Spleen (tissue), 11 donors: Measurements from ENCODE around the gene ACER3. TPM values are rescaled to one million over a fixed set of nuclear protein-coding genes. Genes with fewer than 3 reads are reported as not detected.

Experiments used
- DNase-seq: peaks from one replicate; pipeline ENCODE4 v3.0.0-alpha.2; 2020
- H3K27ac ChIP-seq, 8 donors: fragments of 200-600 bp; sonication (generic) in 7 of 8; 1 replicate in 4 of 8; 2 replicates in 4 of 8; pipeline versions ENCODE4 v1.5.0 to v1.8.0; 2016 to 2021; ENCODE audit warnings: inconsistent platforms in 4 of 8, mild to moderate bottlenecking in 4 of 8, moderate library complexity in 1 of 8
- H3K27me3 ChIP-seq, 7 donors: fragments of 200-600 bp; sonication (generic) in 6 of 7; replicated peaks in 1 of 7; 1 replicate in 4 of 7; 2 replicates in 3 of 7; pipeline versions ENCODE4 v1.5.0 to v1.8.0; 2016 to 2021; ENCODE audit warnings: inconsistent platforms in 3 of 7, mild to moderate bottlenecking in 1 of 7
- H3K36me3 ChIP-seq, 6 donors: fragments of 200-600 bp; sonication (generic) in 5 of 6; 1 replicate in 4 of 6; 2 replicates in 2 of 6; pipeline versions ENCODE4 v1.5.0 to v1.8.0; 2016 to 2021; ENCODE audit warnings: inconsistent platforms in 2 of 6
- H3K4me1 ChIP-seq, 6 donors: fragments of 200-600 bp; sonication (generic) in 5 of 6; 1 replicate in 3 of 6; 2 replicates in 3 of 6; pipeline versions ENCODE4 v1.5.0 to v1.8.0; 2016 to 2021; ENCODE audit warnings: inconsistent platforms in 3 of 6
- H3K4me3 ChIP-seq, 8 donors: fragments of 200-600 bp; sonication (generic) in 7 of 8; 1 replicate in 4 of 8; 2 replicates in 4 of 8; pipeline versions ENCODE4 v1.5.0 to v1.8.0; 2016 to 2021; ENCODE audit warnings: inconsistent platforms in 4 of 8, mild to moderate bottlenecking in 4 of 8, moderate library complexity in 2 of 8
- H3K9me3 ChIP-seq, 8 donors: fragments of 200-600 bp; sonication (generic) in 7 of 8; 1 replicate in 4 of 8; 2 replicates in 4 of 8; pipeline versions ENCODE4 v1.5.0 to v1.8.0; 2016 to 2021; ENCODE audit warnings: inconsistent platforms in 4 of 8
- CTCF ChIP-seq, 11 experiments: fragments of 200-600 bp in 7 of 11; fragments of 450-650 bp in 4 of 11; sonication (generic) in 4 of 11; IDR thresholded peaks in 8 of 11; conservative IDR thresholded peaks in 3 of 11; 1 replicate in 7 of 11; 2 replicates in 4 of 11; pipeline versions ENCODE4 v1.4.0 to v1.8.0; 2016 to 2021; ENCODE audit warnings: antibody characterized with exemption in 11 of 11, inconsistent platforms in 4 of 11, mild to moderate bottlenecking in 1 of 11
- POLR2A ChIP-seq, 3 donors: fragments of 450-650 bp; IDR thresholded peaks; one replicate each; pipeline ENCODE4 v1.5.1; 2017; ENCODE audit warnings: antibody characterized with exemption in 3 of 3, mild to moderate bottlenecking in 1 of 3
- POLR2AphosphoS5 ChIP-seq, 3 donors: sonication (generic); formaldehyde crosslinking; IDR thresholded peaks; one replicate each; pipeline ENCODE4 v1.5.1; 2017; ENCODE audit warnings: antibody characterized with exemption in 3 of 3
- WGBS, 5 donors: extraction: QIAGEN DNeasy Blood & Tissue Kit in 3 of 5; methylation state at CpG; one replicate each; pipeline versions ENCODE4 v1.1.5 to v1.1.7; 2013 to 2018; 5-methylcytosine and 5-hydroxymethylcytosine counted together
- intact Hi-C: fragments of 100-400 bp; cut with DNase I; formaldehyde crosslinking; loops from one replicate; pipeline ENCODE4 v1.15.0; 2023; ENCODE audit warnings: low total_unique reads
- polyA plus RNA-seq, 3 donors: library from polyadenylated mRNA; stranded (reverse); fragments of 200-250 nt; gene quantifications; one replicate each; pipeline ENCODE4 v1.2.1, GENCODE V29; 2013
- total RNA-seq, 7 donors: library from RNA; depleted of rRNA in 3 of 7; stranded (reverse); fragments of >200 nt in 3 of 7; fragmentation: NEBNext Ultra II Directional in 4 of 7; extraction: Animal tissue kit (Norgen Biotek cat#: 25700) in 4 of 7; gene quantifications; one replicate each; pipeline versions ENCODE4 v1.1.0 to v1.2.1, GENCODE V29; 2016 to 2021
- donor health status: healthy with polysubstance abuse.
- donor health status: DM: no; HTN: no; CAD: no; lungs with moderate emphysema.
- donor health status: DM: no; HTN: no; CAD: no.
- donor health status: Bipolar disorder and iron deficiency.
- donor health status: healthy.
- donor health status: DM: no; HTN: no; CAD: no.
- donor health status: DM: yes; HTN: yes; CAD: no.

Gene ACER3
- total and polyA plus RNA-seq, 10 donors, result 2.9 to 52.2 (median 32.1) TPM

DNA sequence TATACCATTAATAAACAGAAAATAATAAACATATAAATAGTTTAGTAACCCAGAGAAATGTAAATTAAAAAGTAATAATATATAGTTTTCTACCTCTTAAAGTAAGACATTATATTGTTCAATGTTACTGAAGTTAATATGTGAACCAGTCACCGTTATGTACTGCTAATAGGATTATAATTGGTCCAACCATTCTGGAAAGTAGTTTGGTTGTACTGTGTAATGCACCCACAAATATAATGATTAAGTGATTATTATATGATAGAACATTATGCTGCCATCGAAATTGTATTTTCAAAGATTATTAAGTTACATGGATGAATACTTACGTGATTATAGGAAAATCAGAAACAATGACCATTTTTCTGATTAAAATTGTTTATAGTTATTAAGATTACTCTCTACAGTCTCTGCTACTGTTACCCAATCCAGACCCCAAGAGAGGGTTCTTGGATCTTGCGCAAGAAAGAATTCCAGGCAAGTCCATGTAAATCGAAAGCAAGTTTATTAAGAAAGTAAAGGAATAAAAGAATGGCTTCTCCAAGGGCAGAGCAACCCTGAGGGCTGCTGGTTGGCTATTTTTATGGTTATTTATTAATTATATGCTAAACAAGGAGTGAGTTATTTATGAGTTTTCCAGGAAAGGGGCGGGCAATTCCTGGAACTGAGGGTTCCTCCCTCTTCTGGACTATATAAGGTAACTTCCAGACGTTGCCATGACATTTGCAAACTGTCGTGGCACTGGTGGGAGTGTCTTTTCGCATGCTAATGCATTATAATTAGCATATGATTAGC is 50.1 kb downstream of the ACER3 start:
- no peak for DNase-seq
- TF ChIP-seq CTCF (IDR thresholded peaks at IDR 0.05 in 8 of 11, conservative IDR thresholded peaks at IDR 0.05 in 3 of 11) (no peak), POLR2A (IDR thresholded peaks at IDR 0.05) (no peak), POLR2AphosphoS5 (IDR thresholded peaks at IDR 0.05) (no peak)
- intact Hi-C loops, result loop anchor here (10.0 kb wide), 1 partner anchor 176 kb away; no protein-coding TSS in a partner anchor
- Histone ChIP-seq H3K36me3 (peaks cover 0 to 7% (median 0%) of the 10 kb centered on the region in 6 donors), H3K27ac (no peak overlapping the region), H3K4me1 (no peaks in the 10 kb centered on the region), H3K27me3 (no peaks in the 10 kb centered on the region), H3K9me3 (peaks cover 0 to 10% (median 8%) of the 10 kb centered on the region in 8 donors), H3K4me3 (no peak overlapping the region)
- WGBS, 5 donors, result 81 to 87% (median 87%) methylated on average over 9 of the region's 9 CpGs

GRCh38 chr11:76911415-76911808 is 50.7 kb downstream of the ACER3 start:
- peaks cover 0 to 4% (median 3%) of the 10 kb centered on the region in 8 donors for H3K9me3 ChIP-seq
- DNase-seq, result no peak
- no peaks in the 10 kb centered on the region for H3K27me3 ChIP-seq
- H3K4me3 ChIP-seq, result no peak overlapping the region
- no peaks in the 10 kb centered on the region for H3K4me1 ChIP-seq
- TF ChIP-seq POLR2AphosphoS5 (IDR thresholded peaks at IDR 0.05) (no peak), POLR2A (IDR thresholded peaks at IDR 0.05) (no peak), CTCF (IDR thresholded peaks at IDR 0.05 in 8 of 11, conservative IDR thresholded peaks at IDR 0.05 in 3 of 11) (no peak)
- intact Hi-C loops, result loop anchor here (10.0 kb wide), 1 partner anchor 177 kb away; no protein-coding TSS in a partner anchor
- no peak overlapping the region for H3K27ac ChIP-seq
- peaks cover 0 to under 1% (median 0%) of the 10 kb centered on the region in 6 donors for H3K36me3 ChIP-seq
- WGBS, 5 donors, result 64 to 100% (median 83%) methylated on average over 1 of the region's 1 CpG

DNA sequence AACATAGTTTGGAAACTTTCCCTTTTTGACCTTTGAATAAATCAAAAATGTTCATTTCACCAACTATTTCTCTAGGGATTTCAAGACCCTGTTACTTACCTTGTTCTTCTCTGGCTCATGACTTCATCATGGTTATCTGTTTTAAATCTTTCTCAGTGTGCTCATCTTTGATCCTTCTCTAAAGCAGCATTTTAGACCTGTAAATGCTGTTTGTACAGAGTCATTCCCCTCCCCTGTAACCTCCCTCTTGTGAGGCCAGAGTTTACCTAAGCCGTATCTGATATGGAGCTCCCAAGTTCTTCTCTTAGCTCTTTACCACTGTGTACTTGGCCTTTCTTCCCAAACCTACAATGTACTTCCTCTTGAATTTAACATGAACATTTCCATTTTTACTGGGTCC is 56.0 kb downstream of the ACER3 start:
- no peaks in the 10 kb centered on the region for H3K36me3 ChIP-seq
- DNase-seq, result no peak
- H3K9me3 ChIP-seq, result no peaks in the 10 kb centered on the region
- H3K27ac ChIP-seq, result no peak overlapping the region
- TF ChIP-seq POLR2A (IDR thresholded peaks at IDR 0.05) (no peak), POLR2AphosphoS5 (IDR thresholded peaks at IDR 0.05) (no peak), CTCF (IDR thresholded peaks at IDR 0.05 in 8 of 11, conservative IDR thresholded peaks at IDR 0.05 in 3 of 11) (no peak)
- no peak overlapping the region for H3K4me3 ChIP-seq
- intact Hi-C loops, result loop anchor here (10.0 kb wide), 1 partner anchor 182 kb away; no protein-coding TSS in a partner anchor
- no peaks in the 10 kb centered on the region for H3K27me3 ChIP-seq
- WGBS, 5 donors, result 69 to 95% (median 92%) methylated on average over 1 of the region's 1 CpG
- H3K4me1 ChIP-seq, result peaks cover 0 to 22% (median 17%) of the 10 kb centered on the region in 6 donors

DNA sequence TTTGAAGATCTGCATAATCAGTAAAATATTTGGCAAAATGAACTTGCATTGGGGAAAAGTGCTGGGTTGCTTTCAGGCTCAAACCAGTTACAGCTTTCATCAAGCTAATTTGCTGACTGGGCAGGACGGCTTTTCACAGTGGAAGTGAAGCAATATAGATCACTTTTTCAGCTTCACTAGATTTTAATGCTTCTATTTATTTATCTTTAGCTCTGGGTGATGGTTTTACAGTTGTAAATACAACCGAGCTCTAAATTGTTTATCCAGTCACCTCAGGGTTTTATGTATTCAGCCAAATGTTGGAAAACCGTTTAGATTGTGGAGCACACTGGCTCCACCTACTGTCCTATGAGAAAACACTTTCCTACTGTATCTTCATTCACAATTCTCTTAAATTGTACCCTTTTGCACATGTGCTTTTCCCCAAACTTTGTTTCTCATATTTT is 58.2 kb downstream of the ACER3 start:
- Histone ChIP-seq H3K27ac (peak overlapping the region in 3 of 8 donors; percentile 2 to 25 (median 20)), H3K9me3 (no peaks in the 10 kb centered on the region), H3K4me3 (peak overlapping the region in 1 of 8 donors; percentile 18), H3K27me3 (no peaks in the 10 kb centered on the region), H3K36me3 (no peaks in the 10 kb centered on the region), H3K4me1 (peaks cover 0 to 22% (median 17%) of the 10 kb centered on the region in 6 donors)
- intact Hi-C loops, result loop anchor here (10.0 kb wide), 1 partner anchor 184 kb away; no protein-coding TSS in a partner anchor
- TF ChIP-seq POLR2A (IDR thresholded peaks at IDR 0.05) (no peak), CTCF (IDR thresholded peaks at IDR 0.05 in 8 of 11, conservative IDR thresholded peaks at IDR 0.05 in 3 of 11) (peak in 10 of 11 experiments; percentile 9 to 67 (median 58)), POLR2AphosphoS5 (IDR thresholded peaks at IDR 0.05) (no peak)
- WGBS, 5 donors, result 12 to 26% (median 18%) methylated on average over 3 of the region's 3 CpGs
- no peak for DNase-seq
